ENCODE measurements around the gene DNAJB12. TPM values are rescaled to one million over a fixed set of nuclear protein-coding genes. Genes with fewer than 3 reads are reported as not detected.
"Not testable (repeated sequence)": the region's sequence is repeated elsewhere in the genome, so short reads cannot be mapped to it uniquely, and the experiment has no call there.

Gene DNAJB12
- 10 to 100 TPM; 26.4 to 29.7 TPM for total RNA-seq

GRCh38 chr10:72354356-72355213, at the start of gene DNAJB12:
DNAJB12 (minus strand) TSS chr10:72354919; CDS start chr10:72354897, 22 bp downstream.
- no peaks in the 10 kb centered on the region for H3K27me3 Mint-ChIP-seq (ENCODE audit: low read depth)
- H3K27ac Mint-ChIP-seq, result peak within 1 kb of the TSS; percentile 97
- POLR2A ChIA-PET, result interaction anchor here (0.6 to 1.5 kb wide), 8 partner anchors 10 to 296 kb away, joined by 3 to 7 read pairs (median 4); partner anchors contain the start of gene ASCC1
- peak within 1 kb of the TSS; percentile 96 for H3K4me3 Mint-ChIP-seq
- ATAC-seq (peak; percentile 86), DNase-seq (peak; percentile 92)
- H3K9me3 Mint-ChIP-seq (ENCODE audit: insufficient read depth), result no peaks in the 10 kb centered on the region
- H3K36me3 Mint-ChIP-seq (ENCODE audit: low read depth), result peaks cover 19% of the 10 kb centered on the region
- CTCF ChIA-PET, result interaction anchor here (0.7 to 1.5 kb wide), 7 partner anchors 9 to 306 kb away, joined by 3 to 8 read pairs (median 4); no protein-coding TSS in a partner anchor
- H3K4me1 Mint-ChIP-seq (ENCODE audit: low read depth), result peaks cover 31% of the 10 kb centered on the region

- H3K27me3 Mint-ChIP-seq (ENCODE audit: low read depth); H3K4me3 Mint-ChIP-seq; ATAC-seq; DNase-seq; H3K36me3 Mint-ChIP-seq (ENCODE audit: low read depth); POLR2A ChIA-PET; H3K9me3 Mint-ChIP-seq (ENCODE audit: insufficient read depth); H3K27ac Mint-ChIP-seq; H3K4me1 Mint-ChIP-seq (ENCODE audit: low read depth): not testable (repeated sequence)
- CTCF ChIA-PET, result interaction anchor here (1.1 kb wide), 1 partner anchor 619 kb away, joined by 3 read pairs; no protein-coding TSS in a partner anchor
These were observed 40.9 kb upstream of the DNAJB12 start for GRCh38 chr10:72395581-72395980.

- CTCF ChIA-PET, result no interaction called here
- H3K36me3 Mint-ChIP-seq (ENCODE audit: low read depth), result no peaks in the 10 kb centered on the region
- ATAC-seq, result no peak
These were observed 37.9 kb upstream of the DNAJB12 start for GRCh38 chr10:72392571-72392970.

GRCh38 chr10:72390764-72391163, 36.0 kb upstream of the DNAJB12 start:
- Mint-ChIP-seq H3K27ac (no peak overlapping the region), H3K9me3 (ENCODE audit: insufficient read depth) (no peaks in the 10 kb centered on the region), H3K4me1 (ENCODE audit: low read depth) (peaks cover 4% of the 10 kb centered on the region), H3K27me3 (ENCODE audit: low read depth) (no peaks in the 10 kb centered on the region), H3K4me3 (no peak overlapping the region), H3K36me3 (ENCODE audit: low read depth) (no peaks in the 10 kb centered on the region)
- ChIA-PET CTCF (no interaction called here), POLR2A (no interaction called here)
- ATAC-seq (no peak), DNase-seq (no peak)

More at GRCh38 chr10:72392571-72392970, 37.9 kb upstream of the DNAJB12 start:
- H3K4me1 Mint-ChIP-seq (ENCODE audit: low read depth), result peaks cover 4% of the 10 kb centered on the region
- no peak overlapping the region for H3K4me3 Mint-ChIP-seq
- no peak overlapping the region for H3K27ac Mint-ChIP-seq
- DNase-seq, result no peak
- POLR2A ChIA-PET, result no interaction called here
- H3K27me3 Mint-ChIP-seq (ENCODE audit: low read depth), result no peaks in the 10 kb centered on the region
- no peaks in the 10 kb centered on the region for H3K9me3 Mint-ChIP-seq (ENCODE audit: insufficient read depth)

- H3K36me3 Mint-ChIP-seq (ENCODE audit: low read depth), result no peaks in the 10 kb centered on the region
- no peak for DNase-seq
- ChIA-PET CTCF (no interaction called here), POLR2A (no interaction called here)
- H3K27me3 Mint-ChIP-seq (ENCODE audit: low read depth), result no peaks in the 10 kb centered on the region
- no peak for ATAC-seq
- peaks cover 4% of the 10 kb centered on the region for H3K4me1 Mint-ChIP-seq (ENCODE audit: low read depth)
- no peak overlapping the region for H3K4me3 Mint-ChIP-seq
- H3K27ac Mint-ChIP-seq, result no peak overlapping the region
- no peaks in the 10 kb centered on the region for H3K9me3 Mint-ChIP-seq (ENCODE audit: insufficient read depth)
These were observed 35.0 kb upstream of the DNAJB12 start for GRCh38 chr10:72389716-72390115.

- Mint-ChIP-seq H3K36me3 (ENCODE audit: low read depth) (no peaks in the 10 kb centered on the region), H3K4me1 (ENCODE audit: low read depth) (peaks cover 4% of the 10 kb centered on the region), H3K4me3 (no peak overlapping the region), H3K9me3 (ENCODE audit: insufficient read depth) (no peaks in the 10 kb centered on the region), H3K27ac (no peak overlapping the region), H3K27me3 (ENCODE audit: low read depth) (no peaks in the 10 kb centered on the region)
- CTCF ChIA-PET, result interaction anchor here (1.2 to 1.3 kb wide), 2 partner anchors 24 to 25 kb away, joined by 3 read pairs; no protein-coding TSS in a partner anchor
- POLR2A ChIA-PET, result no interaction called here
- ATAC-seq (no peak), DNase-seq (no peak)
These were observed 34.3 kb upstream of the DNAJB12 start for GRCh38 chr10:72389014-72389413.

GRCh38 chr10:72388062-72388461, 33.3 kb upstream of the DNAJB12 start:
- no peak for ATAC-seq
- H3K9me3 Mint-ChIP-seq (ENCODE audit: insufficient read depth), result no peaks in the 10 kb centered on the region
- H3K4me3 Mint-ChIP-seq, result no peak overlapping the region
- CTCF ChIA-PET, result interaction anchor here (1.2 to 1.3 kb wide), 2 partner anchors 23 to 24 kb away, joined by 3 read pairs; no protein-coding TSS in a partner anchor
- H3K27me3 Mint-ChIP-seq (ENCODE audit: low read depth), result no peaks in the 10 kb centered on the region
- no peak overlapping the region for H3K27ac Mint-ChIP-seq
- no peaks in the 10 kb centered on the region for H3K36me3 Mint-ChIP-seq (ENCODE audit: low read depth)
- POLR2A ChIA-PET, result no interaction called here
- DNase-seq, result no peak
- peaks cover 4% of the 10 kb centered on the region for H3K4me1 Mint-ChIP-seq (ENCODE audit: low read depth)

GRCh38 chr10:72386916-72387586, 32.3 kb upstream of the DNAJB12 start:
- Mint-ChIP-seq H3K36me3 (ENCODE audit: low read depth) (no peaks in the 10 kb centered on the region), H3K27me3 (ENCODE audit: low read depth) (no peaks in the 10 kb centered on the region), H3K4me3 (no peak overlapping the region), H3K9me3 (ENCODE audit: insufficient read depth) (no peaks in the 10 kb centered on the region), H3K27ac (no peak overlapping the region), H3K4me1 (ENCODE audit: low read depth) (peaks cover 4% of the 10 kb centered on the region)
- ChIA-PET POLR2A (no interaction called here), CTCF (no interaction called here)
- DNase-seq (no peak), ATAC-seq (no peak)

GRCh38 chr10:72385724-72386123, 31.0 kb upstream of the DNAJB12 start:
- Mint-ChIP-seq H3K4me1 (ENCODE audit: low read depth) (peaks cover 4% of the 10 kb centered on the region), H3K27me3 (ENCODE audit: low read depth) (no peaks in the 10 kb centered on the region), H3K36me3 (ENCODE audit: low read depth) (no peaks in the 10 kb centered on the region), H3K27ac (no peak overlapping the region), H3K9me3 (ENCODE audit: insufficient read depth) (no peaks in the 10 kb centered on the region), H3K4me3 (no peak overlapping the region)
- POLR2A ChIA-PET, result no interaction called here
- no peak for ATAC-seq
- DNase-seq, result no peak
- CTCF ChIA-PET, result interaction anchor here (0.7 to 1.6 kb wide), 2 partner anchors 449 to 786 kb away, joined by 4 to 5 read pairs; no protein-coding TSS in a partner anchor

GRCh38 chr10:72384982-72385381, 30.3 kb upstream of the DNAJB12 start:
- H3K4me3 Mint-ChIP-seq; H3K9me3 Mint-ChIP-seq (ENCODE audit: insufficient read depth); H3K27ac Mint-ChIP-seq; H3K4me1 Mint-ChIP-seq (ENCODE audit: low read depth); H3K36me3 Mint-ChIP-seq (ENCODE audit: low read depth); H3K27me3 Mint-ChIP-seq (ENCODE audit: low read depth); DNase-seq; ATAC-seq; POLR2A ChIA-PET: not testable (repeated sequence)
- CTCF ChIA-PET, result interaction anchor here (1.6 kb wide), 1 partner anchor 449 kb away, joined by 5 read pairs; no protein-coding TSS in a partner anchor

- H3K4me3 Mint-ChIP-seq, result no peak overlapping the region
- no peaks in the 10 kb centered on the region for H3K27me3 Mint-ChIP-seq (ENCODE audit: low read depth)
- ChIA-PET POLR2A (no interaction called here), CTCF (interaction anchor here (0.9 kb wide), 1 partner anchor 15 kb away, joined by 4 read pairs; no protein-coding TSS in a partner anchor)
- DNase-seq (no peak), ATAC-seq (no peak)
- peaks cover 14% of the 10 kb centered on the region for H3K4me1 Mint-ChIP-seq (ENCODE audit: low read depth)
- no peaks in the 10 kb centered on the region for H3K9me3 Mint-ChIP-seq (ENCODE audit: insufficient read depth)
- no peak overlapping the region for H3K27ac Mint-ChIP-seq
- H3K36me3 Mint-ChIP-seq (ENCODE audit: low read depth), result no peaks in the 10 kb centered on the region
These were observed 25.1 kb upstream of the DNAJB12 start for GRCh38 chr10:72379776-72380175.

- H3K4me3 Mint-ChIP-seq, result no peak overlapping the region
- POLR2A ChIA-PET, result no interaction called here
These were observed 24.3 kb upstream of the DNAJB12 start for GRCh38 chr10:72379062-72379461.

More at GRCh38 chr10:72379062-72379461, 24.3 kb upstream of the DNAJB12 start:
- ATAC-seq (peak; percentile 57), DNase-seq (no peak)
- CTCF ChIA-PET, result interaction anchor here (0.9 kb wide), 1 partner anchor 15 kb away, joined by 4 read pairs; no protein-coding TSS in a partner anchor
- H3K9me3 Mint-ChIP-seq (ENCODE audit: insufficient read depth), result no peaks in the 10 kb centered on the region
- H3K27me3 Mint-ChIP-seq (ENCODE audit: low read depth), result no peaks in the 10 kb centered on the region
- H3K27ac Mint-ChIP-seq, result no peak overlapping the region
- H3K4me1 Mint-ChIP-seq (ENCODE audit: low read depth), result peaks cover 14% of the 10 kb centered on the region
- H3K36me3 Mint-ChIP-seq (ENCODE audit: low read depth), result no peaks in the 10 kb centered on the region

Data from activated CD8-positive, alpha-beta T cell treated with anti-CD3 and anti-CD28 coated beads, Interleukin-2, amount 10 ng/mL, durations not matched to agents 7 days and 5 days (primary cell).